Measurements from ENCODE around the gene RFFL.
A peak's percentile ranks its signal among the peaks of the same experiment; 100 is the strongest.

The RFFL gene

DNA sequence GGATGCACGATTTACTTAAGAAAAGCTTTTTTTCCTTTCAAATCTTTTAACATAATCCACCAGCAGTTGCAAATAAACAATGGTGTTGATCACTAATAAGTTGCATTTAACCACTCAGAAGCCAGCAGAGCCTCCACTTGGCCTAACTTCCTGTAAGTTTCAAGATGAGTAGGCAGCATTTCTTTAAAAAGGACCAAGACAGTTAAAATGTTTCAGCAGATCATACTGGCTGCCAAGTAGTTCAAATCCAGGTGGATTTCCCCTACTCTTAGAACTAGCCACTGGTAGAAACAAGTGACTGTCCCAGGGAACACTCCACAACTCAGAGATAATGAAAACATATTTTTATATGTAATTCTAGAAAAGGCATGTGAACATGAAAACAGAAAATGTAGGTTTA, 17.0 kb upstream of the RFFL start:
- DNase-seq = peak; percentile 88

DNA sequence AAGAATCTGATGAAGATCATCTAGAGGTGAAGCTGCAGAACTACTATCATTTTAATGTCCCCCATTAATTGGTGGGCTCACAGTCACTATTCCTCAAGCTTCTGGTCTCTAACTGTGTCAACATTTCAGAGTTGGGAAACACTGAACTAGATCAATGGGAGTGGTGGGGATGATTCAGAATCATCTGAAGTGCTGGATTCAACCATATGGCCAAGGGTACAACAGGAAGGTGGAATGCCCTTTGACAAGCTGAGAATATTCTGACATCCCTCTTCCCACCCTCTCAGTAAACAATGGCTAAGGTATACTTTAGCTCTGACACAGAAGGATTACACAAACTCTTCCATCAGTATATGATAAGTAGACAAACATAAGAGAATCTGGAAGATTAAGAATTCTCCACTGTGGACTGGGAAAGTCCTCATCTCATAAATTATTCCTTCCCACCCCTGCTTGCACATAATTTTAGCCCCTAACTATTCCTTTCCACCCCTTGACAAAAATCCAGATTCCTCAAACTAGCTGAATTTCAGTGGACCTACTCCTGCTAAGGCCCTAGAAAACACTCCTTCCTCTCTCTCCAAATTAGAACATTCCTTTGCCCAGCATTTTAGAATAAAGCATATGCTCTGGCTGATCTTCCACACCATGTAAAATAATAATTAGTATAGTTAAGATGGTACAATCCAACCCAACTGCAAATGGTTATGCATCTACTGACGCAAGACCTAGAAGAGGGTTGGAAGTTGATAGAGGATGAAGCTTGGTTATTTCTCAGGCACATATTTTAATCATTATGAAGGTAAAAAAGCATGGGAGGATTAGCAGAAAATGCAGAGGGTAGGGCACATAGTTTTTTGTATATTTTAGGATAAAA, 16.3 kb upstream of the RFFL start:
- DNase-seq = no peak

DNA sequence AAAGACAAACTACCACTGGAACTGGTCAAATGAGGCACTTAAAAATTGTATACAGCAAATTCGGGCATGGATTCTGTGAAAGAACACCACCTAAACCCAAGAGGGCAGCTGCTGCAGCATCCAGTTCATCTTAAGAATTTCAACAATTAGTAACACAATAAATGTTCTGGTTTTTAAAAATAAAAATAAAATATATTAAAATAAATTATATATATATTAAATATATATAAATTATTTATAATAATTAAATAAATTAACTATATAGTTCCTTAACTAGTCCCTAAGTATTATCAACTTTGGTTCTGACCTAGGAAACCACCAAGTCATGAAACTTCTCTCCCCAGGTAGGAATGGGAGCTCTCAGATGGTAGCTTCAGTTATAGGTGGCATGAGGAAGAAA, 13.4 kb upstream of the RFFL start:
- no peak for DNase-seq

DNA sequence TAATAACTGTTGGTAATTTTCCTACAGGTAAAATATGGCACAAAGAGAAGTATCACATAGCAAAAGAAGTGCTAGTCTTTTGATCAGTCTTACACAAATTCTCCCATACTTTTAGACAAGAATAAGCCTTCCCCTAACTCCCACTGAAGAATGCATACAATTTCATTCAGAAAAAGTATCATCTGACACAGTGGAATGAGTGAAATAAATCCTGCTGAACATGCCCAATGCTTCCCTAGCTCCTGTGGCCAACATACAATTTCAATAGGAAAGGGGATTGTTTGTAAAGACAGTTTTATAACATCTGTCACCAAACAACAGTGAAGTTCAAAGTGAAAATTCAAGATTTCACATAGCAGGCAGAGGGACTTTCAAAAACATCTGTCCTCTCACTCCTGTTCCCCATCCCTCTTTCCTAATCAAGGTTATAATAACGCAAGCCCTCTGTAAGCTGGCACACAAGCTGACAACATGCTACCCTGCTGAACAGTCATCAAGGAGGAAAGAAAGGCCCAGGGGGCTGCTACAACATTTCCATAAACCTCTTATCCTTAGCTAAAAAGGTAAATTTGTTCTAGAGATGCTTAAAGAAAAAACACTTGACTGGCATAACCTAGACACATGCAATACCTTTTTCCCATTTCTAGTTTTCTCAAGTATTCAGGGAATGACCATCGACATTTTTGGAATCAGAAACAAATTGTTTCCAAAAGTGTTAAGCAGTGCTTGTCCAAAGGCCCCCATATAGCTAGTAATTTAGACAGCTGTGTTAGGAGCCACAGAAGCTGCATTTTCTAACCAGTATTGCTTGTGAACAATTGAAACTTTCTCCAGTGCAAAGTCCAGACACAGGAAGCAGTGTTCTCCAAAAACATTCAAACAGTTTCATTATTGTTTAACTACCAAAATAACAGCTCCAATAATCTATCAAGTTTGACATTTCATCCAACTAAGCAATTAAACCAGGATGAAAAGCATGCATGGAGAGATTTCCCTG, 11.5 kb upstream of the RFFL start:
- no peak for DNase-seq

DNA sequence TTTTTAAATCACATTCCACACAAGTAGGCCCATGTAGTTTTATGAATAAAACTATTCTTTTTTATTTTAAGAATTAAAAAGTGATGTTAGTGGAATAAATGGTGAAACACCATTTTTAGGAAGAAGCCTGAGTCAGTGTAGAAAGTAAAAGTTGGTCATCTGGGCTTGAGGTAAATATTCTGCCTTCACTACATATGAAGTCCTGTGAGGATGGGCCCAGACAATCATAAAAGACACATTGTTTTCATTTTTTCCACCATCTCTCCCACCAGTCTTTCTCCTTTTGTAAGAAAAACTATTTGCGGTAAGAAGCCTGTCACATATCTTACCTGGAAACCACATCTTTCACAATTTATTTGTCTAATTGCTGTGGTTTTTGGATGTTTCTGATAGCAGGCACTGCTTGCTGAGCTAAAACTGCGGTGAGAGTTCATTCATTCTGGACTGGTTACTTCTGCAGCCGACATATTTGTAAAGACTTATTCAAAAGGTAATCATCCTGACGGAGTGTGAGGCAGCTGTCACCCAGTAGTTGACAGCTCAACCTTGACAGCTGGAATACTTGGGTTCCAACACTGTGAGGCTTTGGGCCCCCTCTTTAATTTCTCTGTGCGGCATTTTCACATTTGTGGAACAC, 10.6 kb upstream of the RFFL start:
- peak; percentile 79 for DNase-seq

DNA sequence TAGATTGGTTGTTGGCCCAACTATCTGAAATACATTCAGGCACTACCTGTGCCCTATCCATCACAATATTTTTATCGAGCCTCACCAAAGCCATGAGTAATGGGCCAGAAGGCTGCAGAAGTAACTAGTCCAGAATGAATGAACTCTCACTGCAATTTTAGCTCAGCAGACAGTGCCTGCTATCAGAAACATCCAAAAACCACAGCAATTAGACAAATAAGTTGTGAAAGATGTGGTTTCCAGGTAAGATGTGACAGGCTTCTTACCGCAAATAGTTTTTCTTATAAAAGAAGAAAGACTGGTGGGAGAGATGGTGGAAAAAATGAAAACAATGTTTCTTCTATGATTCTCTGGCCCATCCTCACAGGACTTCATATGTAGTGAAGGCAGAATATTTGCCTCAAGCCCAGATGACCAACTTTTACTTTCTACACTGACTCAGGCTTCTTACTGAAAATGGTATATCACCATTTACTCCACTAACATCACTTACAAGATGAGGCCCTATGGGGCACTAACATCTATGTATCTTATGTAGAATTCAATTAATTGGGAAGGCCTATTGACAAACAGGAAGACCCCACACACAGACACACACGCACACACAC, 9.8 kb upstream of the RFFL start:
- peak; percentile 82 for DNase-seq

DNA sequence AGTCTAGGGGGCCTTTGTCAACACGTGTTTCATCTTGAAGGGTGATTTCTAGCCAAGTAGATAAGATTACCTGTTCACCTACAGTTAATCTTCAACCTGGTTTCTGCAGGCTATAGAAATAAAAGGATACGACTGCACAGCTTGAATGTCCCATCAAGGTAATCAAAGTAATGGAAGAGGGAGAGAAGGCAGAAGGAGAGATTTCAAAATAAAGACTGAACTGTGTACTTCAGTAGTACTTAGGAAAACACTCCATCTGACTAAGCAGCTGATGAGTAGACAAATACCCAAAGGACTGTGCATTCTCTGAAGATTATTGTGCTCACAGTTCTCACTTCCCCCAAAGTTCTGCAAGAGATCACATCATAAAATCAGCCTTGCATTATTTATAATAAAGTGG, 5.8 kb upstream of the RFFL start:
- DNase-seq = no peak

DNA sequence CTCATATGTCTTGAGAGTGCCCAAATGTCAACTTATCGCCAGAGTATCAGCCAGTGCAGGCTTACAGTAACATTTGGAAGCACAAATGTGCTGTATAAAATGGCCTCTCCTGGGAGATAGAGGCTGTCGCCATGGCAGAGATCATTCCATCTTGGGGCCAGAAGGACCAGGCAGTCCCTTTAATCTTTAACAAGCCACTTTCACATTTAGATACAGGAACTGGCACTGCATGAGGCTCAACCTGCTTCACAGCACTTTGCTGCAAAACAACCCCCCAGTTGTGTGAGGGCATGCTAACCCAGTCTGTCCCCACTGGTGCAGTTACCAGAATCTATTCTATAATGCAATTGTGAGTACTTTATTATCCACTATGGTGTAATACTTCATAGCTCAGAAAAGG, 4.7 kb upstream of the RFFL start:
- no peak for DNase-seq

DNA sequence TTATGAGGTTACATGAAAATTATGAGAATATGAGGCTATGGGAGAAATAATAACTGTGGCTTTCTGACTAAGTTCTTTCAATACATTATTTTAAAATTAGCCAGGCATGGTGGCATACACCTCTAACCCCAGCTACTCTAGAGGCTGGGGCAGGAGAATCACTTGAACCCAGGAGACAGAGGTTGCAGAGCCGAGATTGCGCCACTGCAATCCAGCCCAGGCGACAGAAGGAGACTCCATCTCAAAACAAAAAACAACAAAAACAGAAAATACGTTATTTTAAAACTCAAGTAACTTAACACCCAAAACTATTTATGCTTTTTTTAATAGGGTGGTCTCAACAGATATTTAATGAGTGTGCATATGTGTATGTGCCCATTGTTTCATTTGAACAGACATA, 2.4 kb upstream of the RFFL start:
- DNase-seq = no peak

DNA sequence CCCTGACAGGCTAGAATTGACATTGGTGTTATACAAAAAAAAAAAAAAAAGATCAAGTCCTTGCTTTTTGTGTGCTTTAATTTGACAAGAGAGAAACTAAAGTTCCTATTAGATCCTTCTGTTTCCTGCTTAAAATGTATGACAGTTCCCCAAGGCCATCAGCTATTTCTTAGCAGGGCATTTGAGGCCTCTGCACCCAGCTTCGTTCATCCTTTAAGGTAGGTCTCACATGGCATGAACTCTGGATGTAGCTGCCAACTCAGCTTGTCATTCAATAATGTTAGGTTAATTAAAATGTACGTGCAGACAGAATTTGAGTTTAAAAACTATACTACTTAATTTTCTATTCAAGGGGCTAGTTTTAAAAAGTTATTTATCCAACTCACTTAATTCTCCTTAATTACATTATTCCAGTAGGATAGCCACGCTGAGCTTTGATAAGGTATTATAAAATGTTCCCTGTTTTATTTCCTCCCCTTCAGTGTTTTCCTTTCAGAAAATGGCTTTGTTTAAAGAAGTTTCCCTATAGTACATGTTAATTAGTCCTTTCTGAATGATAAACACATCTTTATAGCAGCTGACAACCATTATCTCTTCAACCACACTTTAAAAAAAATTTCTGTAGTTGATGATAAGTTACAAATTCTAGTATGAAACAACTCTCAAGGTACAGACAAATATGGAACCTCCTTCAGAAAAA, 1.2 kb upstream of the RFFL start:
- DNase-seq = no peak

DNA sequence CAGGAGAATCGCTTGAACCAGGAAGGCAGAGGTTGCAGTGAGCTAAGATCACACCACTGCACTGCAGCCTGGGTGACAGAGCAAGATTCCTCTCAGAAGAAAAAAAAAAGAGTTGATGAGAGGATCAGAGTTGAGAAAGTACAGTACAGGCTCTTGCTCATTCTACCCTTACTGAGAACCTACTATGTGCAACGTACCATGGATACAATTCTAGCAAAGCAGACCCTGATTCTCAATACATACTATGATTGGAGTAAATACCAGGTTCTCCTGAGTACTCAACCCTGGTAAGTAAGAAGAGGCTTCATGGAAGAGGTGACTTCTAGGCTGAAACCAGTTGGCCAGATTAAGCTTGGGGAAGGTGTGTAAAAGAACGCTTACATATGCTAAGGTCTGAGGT, 1.2 kb downstream of the RFFL start:
- DNase-seq = no peak

DNA sequence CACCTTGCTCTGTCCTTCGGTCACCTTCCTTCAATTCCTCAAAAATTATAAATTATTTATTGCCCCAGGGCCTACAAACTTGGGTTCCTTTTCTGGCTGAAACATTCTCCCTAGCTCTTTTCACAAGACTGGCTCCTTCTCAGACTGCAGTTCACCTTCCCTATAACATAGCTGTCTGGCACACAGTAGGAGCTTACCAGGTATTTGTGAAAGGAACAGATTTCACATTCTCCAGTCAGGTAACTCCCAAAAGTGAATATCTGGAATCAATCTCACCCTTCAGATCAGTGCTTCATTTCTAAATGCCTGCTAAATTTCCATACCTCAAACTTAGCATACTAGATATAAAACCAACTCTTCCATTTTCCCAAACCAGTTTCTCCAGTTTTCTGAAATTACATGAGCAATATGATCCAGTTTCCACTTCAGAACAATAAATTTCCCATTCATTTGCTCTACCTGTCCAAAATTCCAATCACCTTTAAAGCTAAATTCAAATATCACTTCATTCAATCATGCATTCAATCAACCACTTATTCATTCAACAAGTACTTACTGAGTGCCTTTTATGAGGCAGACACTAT, 6.1 kb downstream of the RFFL start:
- no peak for DNase-seq

DNA sequence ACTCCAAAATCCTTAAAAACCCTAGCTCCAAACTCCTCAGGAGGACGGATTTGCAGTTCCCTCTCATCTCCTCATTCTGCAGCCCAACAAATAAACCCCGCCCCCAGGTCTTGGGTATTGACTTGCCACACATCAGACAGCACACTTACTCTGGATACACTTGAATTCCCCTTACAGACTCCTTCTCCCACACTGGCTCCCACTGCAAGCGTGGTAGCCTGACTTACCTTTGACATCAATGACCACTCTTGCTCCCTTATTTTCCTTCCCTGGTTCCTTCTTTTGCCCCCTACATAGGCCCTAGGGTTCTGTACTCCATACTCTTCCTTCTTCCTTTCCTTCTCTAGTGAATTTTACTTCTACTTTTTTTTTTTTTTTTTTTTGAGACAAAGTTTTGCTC, 7.5 kb downstream of the RFFL start:
- DNase-seq = no peak

DNA sequence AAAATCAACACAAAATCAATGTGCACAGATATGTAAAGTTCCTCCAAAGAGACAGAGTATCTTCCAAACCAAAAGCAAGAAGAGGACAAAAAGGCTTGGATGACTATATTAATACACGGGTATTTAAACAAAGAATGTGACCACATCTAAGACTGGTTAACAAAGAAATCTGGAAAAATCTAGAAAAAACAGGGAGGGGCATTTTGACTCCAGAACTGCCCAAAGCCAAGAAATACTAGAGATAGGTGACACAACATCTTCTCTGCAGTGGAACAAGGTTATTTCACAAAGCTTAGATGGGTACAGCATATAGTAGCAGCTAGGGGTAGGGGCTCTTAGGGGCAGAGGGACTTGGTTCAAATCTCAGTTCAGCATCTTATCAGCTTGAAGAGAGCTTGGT, 10.3 kb downstream of the RFFL start:
- DNase-seq = no peak

DNA sequence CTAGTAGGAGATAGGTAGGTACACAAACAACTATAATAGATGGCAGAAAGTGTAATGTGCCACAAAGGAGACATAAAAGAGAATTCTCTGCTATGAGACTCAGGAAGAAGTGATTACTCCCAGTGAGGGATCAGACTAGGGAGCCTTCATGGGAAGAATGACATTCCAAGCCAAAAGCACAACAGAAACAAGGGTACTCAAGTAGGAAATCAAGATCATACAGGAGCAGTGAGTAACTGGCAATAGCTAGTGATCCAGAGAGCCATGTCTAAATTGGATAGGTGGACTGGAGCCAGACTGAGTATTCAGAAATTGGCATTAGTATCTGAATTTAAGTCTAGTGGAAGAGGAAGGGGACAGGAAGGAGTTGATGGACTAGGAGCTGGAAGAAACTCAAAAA, 10.7 kb downstream of the RFFL start:
- no peak for DNase-seq

DNA sequence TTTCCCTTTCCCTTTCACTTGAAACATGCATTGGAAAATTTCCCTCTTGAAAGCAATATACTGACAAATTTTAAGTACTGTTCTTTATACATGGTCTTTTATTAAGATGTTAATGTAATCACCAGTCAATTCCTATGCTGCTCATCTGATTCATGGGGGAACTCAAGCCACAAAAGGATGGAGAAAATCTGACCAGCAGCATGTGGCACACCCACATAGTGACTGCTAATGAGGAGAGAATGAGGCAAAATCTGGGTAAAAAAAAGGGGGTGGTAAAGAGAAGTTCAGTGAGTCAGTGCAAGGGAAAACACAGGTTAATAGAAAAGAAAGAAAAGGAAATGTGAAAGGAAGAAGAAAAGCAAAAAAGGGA, 11.3 kb downstream of the RFFL start:
- DNase-seq = no peak

DNA sequence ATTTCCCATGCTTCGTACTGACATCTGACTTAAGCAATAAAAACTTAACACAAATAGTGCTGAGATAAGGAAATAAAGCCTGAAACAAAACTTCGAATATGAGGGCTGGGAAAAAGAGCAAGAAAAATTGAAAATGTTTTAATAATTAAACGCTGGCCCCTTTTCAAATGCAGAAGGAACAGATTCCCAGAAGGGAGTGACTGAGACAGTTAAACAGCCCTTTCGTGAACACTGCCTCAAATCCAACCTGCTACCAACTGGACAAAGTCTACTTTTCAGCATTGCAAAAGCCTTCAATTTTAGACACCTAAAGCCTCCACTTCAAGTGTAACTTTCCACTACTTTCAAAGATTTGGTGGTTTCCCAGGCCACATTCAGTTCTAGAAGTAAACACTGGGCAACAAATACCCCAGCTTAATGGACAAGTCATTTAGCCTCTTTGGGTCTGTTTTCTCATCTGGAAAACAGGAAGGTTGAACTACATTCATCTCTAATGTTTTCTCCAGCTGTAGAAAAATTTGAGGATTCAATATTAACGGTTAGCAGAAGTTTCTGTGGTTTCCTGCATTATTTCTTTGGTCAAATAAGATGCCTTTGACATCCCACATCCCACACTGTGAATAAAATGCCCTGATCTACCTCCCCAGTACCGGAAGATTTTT, 11.8 kb downstream of the RFFL start:
- peak; percentile 59 for DNase-seq

DNA sequence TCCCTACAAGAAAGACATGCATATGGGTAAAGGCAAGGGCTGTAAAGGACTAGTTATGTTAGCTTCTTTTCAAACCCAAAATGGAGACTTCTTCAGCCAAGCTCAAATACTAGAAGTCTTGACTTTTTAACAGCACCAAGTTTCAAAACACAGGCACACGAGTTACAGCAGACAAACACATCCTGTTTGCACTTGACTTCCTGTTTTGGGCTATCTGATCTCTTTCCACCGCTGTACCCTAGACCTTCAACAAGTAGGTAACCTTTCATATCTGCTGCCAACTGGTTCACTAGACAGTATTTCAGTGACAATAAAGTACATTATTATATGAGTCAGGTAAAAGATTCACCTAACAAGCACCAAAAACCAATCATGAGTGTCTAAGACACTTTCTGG, 12.3 kb downstream of the RFFL start:
- peak; percentile 71 for DNase-seq

DNA sequence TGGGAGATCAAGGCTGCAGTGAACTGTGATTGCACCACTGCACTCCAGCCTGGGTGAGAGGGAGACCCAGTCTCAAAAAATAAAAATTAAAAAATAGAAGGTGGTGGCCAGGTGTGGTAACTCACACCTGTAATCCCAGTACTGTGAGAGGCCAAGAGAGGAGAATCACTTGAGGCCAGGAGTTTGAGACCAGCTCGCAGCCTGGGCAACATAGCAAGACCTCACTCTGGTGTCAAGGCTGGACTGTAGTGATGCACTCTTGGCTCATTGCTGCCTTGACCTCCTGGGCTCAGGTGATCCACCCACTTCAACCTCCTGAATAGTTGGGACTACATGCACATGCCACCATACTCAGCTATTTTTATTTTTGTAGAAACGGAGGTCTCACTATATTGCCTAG, 13.3 kb downstream of the RFFL start:
- no peak for DNase-seq

DNA sequence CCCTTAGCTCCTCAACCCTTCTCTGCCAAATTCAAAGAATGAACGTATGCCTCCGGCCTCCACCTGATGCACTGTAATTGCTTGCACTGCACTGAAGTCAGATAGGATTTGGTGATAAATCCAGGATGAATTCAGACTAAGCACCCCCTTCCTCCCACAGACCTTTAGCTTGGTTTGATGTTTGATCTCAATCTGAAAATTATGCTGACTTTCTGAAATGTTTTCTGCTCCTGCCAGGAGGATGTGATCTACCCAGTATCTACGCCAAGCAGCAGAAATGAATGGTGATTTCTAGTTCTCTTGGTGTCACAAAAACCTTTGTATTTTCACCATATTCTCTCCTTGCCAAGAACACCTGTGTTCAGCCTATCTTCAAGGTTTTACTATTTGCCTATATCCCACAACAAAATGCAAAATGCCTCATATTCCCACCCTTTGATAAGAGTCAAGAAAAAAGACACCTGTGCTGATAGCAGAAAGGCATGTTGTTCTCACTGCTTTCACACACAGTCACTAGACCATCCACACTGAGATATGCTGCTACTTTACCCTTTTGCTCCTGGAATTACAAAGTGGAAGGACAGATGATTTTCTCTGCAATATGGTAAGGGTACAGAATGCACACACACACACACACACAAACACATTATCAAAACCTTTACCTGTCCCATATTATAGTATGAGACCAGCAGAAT, 14.7 kb downstream of the RFFL start:
- no peak for DNase-seq

DNA sequence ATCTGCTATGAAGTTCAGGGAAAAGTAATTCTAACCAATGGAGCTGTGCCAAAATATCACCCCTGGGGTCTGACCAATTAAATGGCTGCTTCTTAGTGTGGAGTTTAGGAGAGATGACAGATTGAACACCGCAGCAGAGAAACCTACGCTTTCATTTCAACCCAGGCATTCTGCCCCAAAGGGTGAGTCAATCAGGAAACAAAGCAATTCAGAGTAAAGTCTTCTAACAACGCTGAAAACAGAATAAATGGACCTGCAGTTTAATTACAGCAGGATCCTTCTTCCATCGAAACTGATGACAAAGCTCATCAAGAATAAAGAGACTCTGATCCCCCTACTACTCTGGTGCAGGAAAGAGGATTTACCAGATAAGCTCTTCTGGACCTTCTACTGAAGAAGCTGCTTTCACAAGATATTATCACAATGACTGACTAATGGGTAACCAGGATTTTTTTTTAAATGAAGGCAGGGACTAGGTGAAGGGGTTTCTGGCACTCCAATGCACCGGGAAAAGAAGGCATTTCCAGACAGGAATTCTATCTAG, 16.7 kb downstream of the RFFL start:
- DNase-seq = peak; percentile 93

Measured in activated CD4-positive, alpha-beta T cell treated with anti-CD3 and anti-CD28 coated beads, Interleukin-2, amount 50 U/mL, for 16 hours (primary cell).